PC-9 (cell line): ENCODE measurements around the gene STX7.

Source experiments
- EZH2 ChIP-seq: fragments of 200-600 bp; sonication (generic); IDR thresholded peaks from 2 replicates; pipeline ENCODE4 v1.8.0; 2017; ENCODE audit warnings: antibody characterized with exemption, low read depth
- TF ChIP-seq, protein P1 (sequence below): fragments of 200-600 bp; sonication (generic); conservative IDR thresholded peaks from 2 replicates; pipeline ENCODE4 v1.6.1; 2017; ENCODE audit warnings: mixed run types, antibody characterized with exemption, mild to moderate bottlenecking, moderate library complexity

DNA sequence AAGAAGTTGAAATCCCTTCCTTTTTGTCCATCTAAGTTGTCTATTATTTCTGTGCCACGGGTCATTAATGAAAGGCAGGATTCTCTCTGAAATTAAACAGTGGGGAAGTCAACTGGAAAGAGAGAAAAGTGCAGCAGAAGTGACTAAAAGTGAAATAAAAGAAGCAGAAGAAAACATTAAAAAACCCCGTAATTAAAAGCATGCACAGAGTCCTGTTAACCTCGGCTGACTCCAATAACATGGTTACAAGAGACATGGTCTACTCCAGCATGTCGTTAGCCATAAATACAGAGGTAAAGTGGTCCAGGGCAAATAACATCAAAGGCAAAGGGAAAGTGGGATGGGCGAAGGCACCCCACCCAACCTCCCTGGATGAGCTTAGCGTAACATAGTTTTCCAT, 98.6 kb downstream of the STX7 start:
- TF ChIP-seq, protein P1, sequence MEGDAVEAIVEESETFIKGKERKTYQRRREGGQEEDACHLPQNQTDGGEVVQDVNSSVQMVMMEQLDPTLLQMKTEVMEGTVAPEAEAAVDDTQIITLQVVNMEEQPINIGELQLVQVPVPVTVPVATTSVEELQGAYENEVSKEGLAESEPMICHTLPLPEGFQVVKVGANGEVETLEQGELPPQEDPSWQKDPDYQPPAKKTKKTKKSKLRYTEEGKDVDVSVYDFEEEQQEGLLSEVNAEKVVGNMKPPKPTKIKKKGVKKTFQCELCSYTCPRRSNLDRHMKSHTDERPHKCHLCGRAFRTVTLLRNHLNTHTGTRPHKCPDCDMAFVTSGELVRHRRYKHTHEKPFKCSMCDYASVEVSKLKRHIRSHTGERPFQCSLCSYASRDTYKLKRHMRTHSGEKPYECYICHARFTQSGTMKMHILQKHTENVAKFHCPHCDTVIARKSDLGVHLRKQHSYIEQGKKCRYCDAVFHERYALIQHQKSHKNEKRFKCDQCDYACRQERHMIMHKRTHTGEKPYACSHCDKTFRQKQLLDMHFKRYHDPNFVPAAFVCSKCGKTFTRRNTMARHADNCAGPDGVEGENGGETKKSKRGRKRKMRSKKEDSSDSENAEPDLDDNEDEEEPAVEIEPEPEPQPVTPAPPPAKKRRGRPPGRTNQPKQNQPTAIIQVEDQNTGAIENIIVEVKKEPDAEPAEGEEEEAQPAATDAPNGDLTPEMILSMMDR = no peak
- TF ChIP-seq EZH2 = no peak
